Right lobe of liver (tissue), 6 donors: Measurements from ENCODE around the gene IL19. TPM values are rescaled to one million over a fixed set of nuclear protein-coding genes. Genes with fewer than 3 reads are reported as not detected.

Experiments used
- ATAC-seq, 4 donors: fragments of 200-7000 bp; cut with Tn5 transposase; one replicate each; pipeline ENCODE4 v1.9.1; 2020; ENCODE audit warnings: mild to moderate bottlenecking in 4 of 4, moderate library complexity in 4 of 4
- DNase-seq, 3 donors: peaks; one replicate each; pipeline ENCODE4 v3.0.0-alpha.2; 2020
- H3K27ac ChIP-seq, 3 donors: fragments of 200-600 bp; one replicate each; pipeline ENCODE4 v1.8.0; 2022
- H3K27me3 ChIP-seq, 2 donors: fragments of 200-600 bp; one replicate each; pipeline ENCODE4 v1.8.0; 2022
- H3K36me3 ChIP-seq, 4 donors: fragments of 200-600 bp; sonication (generic) in 1 of 4; one replicate each; pipeline versions ENCODE4 v1.5.1 to v1.8.0; 2017 to 2022; ENCODE audit warnings: control low read depth in 1 of 4
- H3K4me1 ChIP-seq, 4 donors: fragments of 200-600 bp; sonication (generic) in 1 of 4; one replicate each; pipeline versions ENCODE4 v1.5.1 to v1.8.0; 2017 to 2022; ENCODE audit warnings: control low read depth in 1 of 4
- H3K4me3 ChIP-seq, 3 donors: fragments of 200-600 bp; one replicate each; pipeline ENCODE4 v1.8.0; 2022
- H3K9me3 ChIP-seq, 4 donors: fragments of 200-600 bp; sonication (generic) in 1 of 4; one replicate each; pipeline versions ENCODE4 v1.5.1 to v1.8.0; 2017 to 2022; ENCODE audit warnings: control low read depth in 1 of 4
- POLR2A ChIP-seq: fragments of 450-650 bp; IDR thresholded peaks from one replicate; pipeline ENCODE4 v1.6.1; 2017; ENCODE audit warnings: antibody characterized with exemption, mild to moderate bottlenecking
- WGBS: methylation state at CpG from one replicate; pipeline ENCODE4 v1.1.6; 2018; ENCODE audit warnings: low coverage, low lambda C conversion rate; ENCODE audit not compliant: insufficient coverage; ENCODE audit errors: missing lambda C conversion rate; 5-methylcytosine and 5-hydroxymethylcytosine counted together
- intact Hi-C, 2 donors: fragments of 100-400 bp; cut with DNase I; formaldehyde crosslinking; loops; one replicate each; pipeline versions ENCODE4 v1.11.2 to v1.14.1; 2022
- small RNA-seq, 2 experiments: library from RNA; depleted of rRNA; stranded (forward); fragments of <200 nt; gene quantifications; one replicate each; pipeline ENCODE3, GENCODE V24; 2016
- total RNA-seq, 6 experiments: library from RNA; depleted of rRNA in 2 of 6; stranded (reverse); fragments of >200 nt in 2 of 6; fragmentation: NEBNext Ultra II Directional in 3 of 6; extraction: Animal tissue kit (Norgen Biotek cat#: 25700) in 3 of 6; gene quantifications; one replicate each; pipeline versions ENCODE4 v1.1.0 to v1.2.4, GENCODE V29; 2016 to 2023
- TF ChIP-seq, protein P1 (sequence below), 4 donors: fragments of 200-600 bp in 3 of 4; fragments of 450-650 bp in 1 of 4; IDR thresholded peaks; one replicate each; pipeline versions ENCODE4 v1.5.1 to v1.8.0; 2016 to 2022; ENCODE audit warnings: antibody characterized with exemption in 4 of 4, mild to moderate bottlenecking in 2 of 4
- donor health status: DM: no; HTN: yes; CAD: no.
- donor health status: DM: no; HTN: no; CAD: no.
- donor health status: DM: no; HTN: no; CAD: no.
- donor health status: DM: no; HTN: yes; CAD: no.
- donor health status: DM: no; HTN: yes; CAD: no.

IL19 gene
- total RNA-seq, 6 experiments from 2014 or later, result not detected

DNA sequence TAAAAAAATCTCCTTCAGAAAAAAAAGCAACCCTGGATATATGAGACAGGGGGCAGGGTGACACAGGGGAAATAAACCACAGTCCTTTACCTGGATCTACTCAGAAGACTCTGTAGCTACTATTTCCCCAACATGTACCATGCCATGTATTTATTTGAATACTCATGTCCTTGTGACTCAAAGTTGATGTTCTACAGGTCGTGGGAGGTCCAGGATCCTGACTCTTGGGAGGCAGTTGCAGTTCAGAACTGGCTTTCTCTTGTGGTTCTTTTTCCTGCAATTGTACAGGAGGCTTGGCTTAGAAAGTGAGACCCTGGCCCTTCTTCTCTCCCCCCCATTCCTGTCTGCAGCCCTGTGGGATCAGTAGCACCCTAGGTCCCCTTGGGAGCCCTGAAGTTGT is 120.8 kb downstream of the IL19 start:
- ATAC-seq, result no peak
- Histone ChIP-seq H3K36me3 (no peaks in the 10 kb centered on the region), H3K9me3 (no peaks in the 10 kb centered on the region), H3K27me3 (no peaks in the 10 kb centered on the region), H3K27ac (peak overlapping the region in 1 of 3 donors; percentile 14), H3K4me3 (no peak overlapping the region), H3K4me1 (peaks cover 0 to 16% (median 0%) of the 10 kb centered on the region in 4 donors)
- TF ChIP-seq, protein P1, sequence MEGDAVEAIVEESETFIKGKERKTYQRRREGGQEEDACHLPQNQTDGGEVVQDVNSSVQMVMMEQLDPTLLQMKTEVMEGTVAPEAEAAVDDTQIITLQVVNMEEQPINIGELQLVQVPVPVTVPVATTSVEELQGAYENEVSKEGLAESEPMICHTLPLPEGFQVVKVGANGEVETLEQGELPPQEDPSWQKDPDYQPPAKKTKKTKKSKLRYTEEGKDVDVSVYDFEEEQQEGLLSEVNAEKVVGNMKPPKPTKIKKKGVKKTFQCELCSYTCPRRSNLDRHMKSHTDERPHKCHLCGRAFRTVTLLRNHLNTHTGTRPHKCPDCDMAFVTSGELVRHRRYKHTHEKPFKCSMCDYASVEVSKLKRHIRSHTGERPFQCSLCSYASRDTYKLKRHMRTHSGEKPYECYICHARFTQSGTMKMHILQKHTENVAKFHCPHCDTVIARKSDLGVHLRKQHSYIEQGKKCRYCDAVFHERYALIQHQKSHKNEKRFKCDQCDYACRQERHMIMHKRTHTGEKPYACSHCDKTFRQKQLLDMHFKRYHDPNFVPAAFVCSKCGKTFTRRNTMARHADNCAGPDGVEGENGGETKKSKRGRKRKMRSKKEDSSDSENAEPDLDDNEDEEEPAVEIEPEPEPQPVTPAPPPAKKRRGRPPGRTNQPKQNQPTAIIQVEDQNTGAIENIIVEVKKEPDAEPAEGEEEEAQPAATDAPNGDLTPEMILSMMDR (IDR thresholded peaks at IDR 0.05), result no peak
- no peak for TF ChIP-seq POLR2A
- no peak for DNase-seq
- WGBS, result 78% methylated on average over 1 of the region's 1 CpG
- intact Hi-C loops, result no loop called here

Small RNAs within 50 kb of the gene (small RNA-seq; reads per million reads assigned to genes)
- gene RF00019, result 0 reads per million in 2 experiments

Other genes starting within 250 kb of the IL19 start
- 10 to 100 TPM; 18.4 to 29.3 (median 24.4) TPM for gene EIF2D, start 158.3 kb upstream of the IL19 start, total RNA-seq
- 1 to 10 TPM; 2.8 to 5.6 (median 4.0) TPM for gene DYRK3, start 135.2 kb upstream of the IL19 start, total RNA-seq
- 10 to 100 TPM; 25.6 to 46.6 (median 34.0) TPM for gene MAPKAPK2, start 85.9 kb upstream of the IL19 start, total RNA-seq
- gene IL10, start 1.7 kb downstream of the IL19 start, total RNA-seq, result 1 to 10 TPM in 1 of 6 experiments, under 1 TPM in 3, not detected in 2; 0.26 to 2.2 (median 0.63) TPM
- not detected for gene IL20, start 94.8 kb downstream of the IL19 start, total RNA-seq
- not detected for gene IL24, start 126.7 kb downstream of the IL19 start, total RNA-seq
- gene FCMR, start 151.2 kb downstream of the IL19 start, total RNA-seq, result 1 to 10 TPM in 5 of 6 experiments, under 1 TPM in 1; 0.80 to 3.2 (median 1.4) TPM
- gene PIGR, start 175.7 kb downstream of the IL19 start, total RNA-seq, result 100 to 1,000 TPM in 2 of 6 experiments, 10 to 100 TPM in 4; 20.6 to 134 (median 85.1) TPM
- gene FCAMR, start 199.7 kb downstream of the IL19 start, total RNA-seq, result 10 to 100 TPM in 1 of 6 experiments, 1 to 10 TPM in 4, under 1 TPM in 1; 0.44 to 31.1 (median 2.2) TPM